Stimulated activated CD4-positive, alpha-beta T cell treated with anti-CD3 and anti-CD28 coated beads, Interleukin-1b, Interleukin-23, amount 100 ng/mL, for 1 hour (primary cell): Measurements from ENCODE around the gene CLEC20A.

Source experiments
- DNase-seq, 2 donors: peaks; one replicate each; pipeline ENCODE4 v3.0.0-alpha.2; 2020; ENCODE audit warnings: low read depth in 2 of 2

Gene CLEC20A

DNA sequence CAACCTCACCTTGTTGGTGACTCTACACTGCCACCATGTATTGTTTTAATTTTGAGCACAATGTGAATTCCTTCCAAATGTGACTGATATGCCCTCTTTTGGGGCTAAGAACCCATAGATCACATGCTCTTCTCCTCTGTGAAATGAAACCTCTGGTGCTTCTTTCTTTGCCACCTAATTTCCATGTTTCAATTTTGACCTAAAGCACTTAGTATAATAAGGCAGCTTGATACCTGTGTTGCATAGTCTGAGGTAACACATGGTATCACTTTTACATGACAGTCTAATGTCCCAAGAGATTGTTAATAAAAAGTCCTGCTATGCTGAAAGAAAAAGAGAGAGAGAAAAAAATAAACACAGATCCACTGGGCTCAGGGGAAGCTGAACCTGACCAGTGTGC is 24.2 kb downstream of the CLEC20A start:
- no peak for DNase-seq

DNA sequence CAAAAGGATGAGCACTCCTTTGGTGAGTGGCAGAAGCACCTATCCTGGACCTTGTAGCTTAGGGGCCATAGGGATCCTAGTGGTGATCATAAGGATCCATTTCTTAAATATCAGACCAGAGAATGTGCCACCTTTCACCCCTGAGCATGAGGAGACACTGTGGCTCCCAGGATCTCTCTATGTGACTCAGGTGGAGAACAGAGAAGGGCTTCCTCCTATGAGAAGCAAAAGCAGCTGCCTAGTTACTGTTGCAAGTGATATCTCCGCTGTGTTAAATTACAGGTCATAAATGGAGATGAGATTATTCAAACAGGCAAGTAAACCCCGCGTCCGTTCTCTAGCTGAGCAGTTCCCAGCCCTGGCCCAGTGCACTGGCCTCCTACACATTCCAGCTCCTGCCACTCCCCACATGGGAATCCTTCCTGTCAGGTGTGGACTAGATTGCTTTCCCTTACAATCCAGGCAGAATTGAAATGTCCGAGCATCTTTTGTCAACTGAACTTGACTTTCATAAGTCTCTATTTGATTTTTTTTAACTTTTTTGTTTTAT is 26.3 kb downstream of the CLEC20A start:
- no peak for DNase-seq

DNA sequence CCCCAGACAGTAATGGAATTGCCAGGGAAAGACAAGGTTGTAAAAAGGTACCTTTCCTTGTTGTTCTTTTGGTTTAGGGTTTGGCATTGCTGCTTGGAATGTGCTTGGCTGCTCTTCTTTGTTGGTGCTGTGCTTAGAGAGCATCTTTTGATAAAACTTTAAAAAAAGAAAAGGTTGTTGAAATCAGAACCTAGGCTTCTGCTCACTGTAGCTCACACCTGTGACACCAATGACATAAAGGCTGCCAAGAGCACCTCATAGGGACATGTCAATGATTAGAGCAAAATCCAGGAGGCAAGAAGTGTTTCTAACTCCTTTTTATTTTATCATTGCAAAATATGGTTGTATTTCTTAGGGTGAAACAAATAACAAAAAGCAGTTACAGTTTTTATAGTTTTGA is 28.9 kb downstream of the CLEC20A start:
- DNase-seq: no peak

GRCh38 chr1:178465011-178465410 is 31.8 kb downstream of the CLEC20A start:
- DNase-seq: no peak

GRCh38 chr1:178464566-178464965 is 32.2 kb downstream of the CLEC20A start:
- DNase-seq: no peak

GRCh38 chr1:178464141-178464540 is 32.6 kb downstream of the CLEC20A start:
- DNase-seq: no peak

DNA sequence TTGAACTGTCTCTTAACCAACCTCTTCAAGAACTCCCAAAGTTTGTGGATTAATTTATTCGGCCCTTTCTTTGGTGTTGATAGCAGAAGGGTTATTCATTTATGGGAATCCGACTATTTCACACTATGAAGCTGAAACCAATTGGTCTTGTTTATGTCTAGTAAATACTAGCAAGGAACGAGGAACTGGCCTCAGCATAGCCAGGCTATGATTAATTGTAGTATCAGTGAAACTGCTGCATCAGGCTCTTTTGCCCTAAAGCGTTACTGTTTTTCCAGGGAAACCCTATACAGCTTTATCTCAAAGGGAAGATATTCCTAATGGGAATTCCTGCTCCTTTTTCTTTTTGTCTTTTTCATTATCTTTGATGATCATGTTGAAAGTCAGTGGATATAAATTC is 35.1 kb downstream of the CLEC20A start:
- no peak for DNase-seq

DNA sequence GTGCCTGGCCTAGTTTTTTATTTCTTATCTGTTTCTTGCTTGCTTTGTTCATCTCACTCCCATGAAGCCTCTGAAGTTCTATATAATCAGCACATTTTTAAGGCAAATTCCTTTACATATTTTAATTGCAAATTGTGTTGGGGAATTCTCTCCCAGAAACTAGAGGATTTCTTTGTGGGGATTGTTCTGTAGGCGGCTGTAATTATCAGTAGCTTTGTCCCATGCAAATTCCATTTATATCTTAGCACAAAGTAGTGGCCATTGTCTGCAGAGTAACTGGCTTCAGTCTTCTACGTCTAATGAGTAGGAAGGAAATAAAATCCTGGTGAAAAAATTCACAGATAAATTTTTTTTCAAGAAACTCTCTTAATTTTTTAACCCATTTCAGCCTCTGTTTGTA is 35.7 kb downstream of the CLEC20A start:
- DNase-seq: no peak

DNA sequence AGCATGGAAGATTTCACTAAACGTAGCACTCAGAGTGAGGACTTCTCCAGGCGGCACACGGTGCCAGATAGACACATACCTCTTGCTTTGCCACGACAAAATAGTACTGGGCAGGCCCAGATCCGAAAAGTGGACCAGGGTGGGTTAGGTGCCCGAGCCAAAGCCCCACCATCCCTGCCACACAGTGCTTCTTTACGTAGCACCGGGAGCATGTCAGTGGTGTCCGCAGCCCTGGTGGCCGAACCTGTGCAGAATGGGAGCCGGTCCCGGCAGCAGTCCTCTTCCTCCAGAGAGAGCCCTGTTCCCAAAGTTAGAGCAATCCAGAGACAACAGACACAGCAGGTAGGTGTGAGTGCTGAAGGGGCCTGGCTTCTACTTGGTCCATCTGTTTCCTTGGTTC is 38.6 kb downstream of the CLEC20A start:
- DNase-seq: no peak

DNA sequence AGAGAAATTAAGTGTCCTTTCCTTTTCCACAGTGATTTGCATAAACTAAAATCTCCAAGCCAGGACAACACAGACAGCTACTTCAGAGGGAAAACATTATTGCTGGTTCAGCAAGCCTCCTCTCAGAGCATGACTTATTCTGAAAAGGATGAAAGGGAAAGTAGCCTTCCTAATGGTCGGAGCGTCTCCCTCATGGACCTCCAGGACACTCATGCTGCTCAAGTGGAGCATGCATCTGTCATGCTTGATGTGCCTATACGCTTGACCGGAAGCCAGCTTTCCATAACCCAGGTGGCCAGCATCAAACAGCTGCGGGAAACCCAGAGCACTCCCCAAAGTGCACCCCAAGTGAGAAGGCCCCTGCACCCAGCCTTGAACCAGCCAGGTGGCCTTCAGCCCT is 39.1 kb downstream of the CLEC20A start:
- no peak for DNase-seq

DNA sequence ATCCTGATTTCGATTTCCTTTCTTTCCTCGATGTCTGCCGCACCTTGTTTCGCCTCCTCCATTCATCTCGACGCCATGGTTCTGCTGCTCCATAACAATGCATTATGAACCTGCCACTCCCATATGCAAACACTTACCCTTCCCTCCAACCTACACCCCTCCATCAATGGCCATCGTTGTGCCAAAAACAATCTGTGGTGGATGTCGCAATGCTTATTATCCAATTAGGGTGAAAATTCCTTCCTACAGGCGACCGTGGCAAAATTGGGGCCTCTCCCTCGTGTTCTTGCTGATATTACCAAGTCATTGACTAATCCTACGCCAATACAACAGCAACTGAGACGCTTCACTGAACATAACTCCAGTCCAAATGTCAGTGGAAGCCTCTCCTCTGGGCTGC is 40.3 kb downstream of the CLEC20A start:
- no peak for DNase-seq

DNA sequence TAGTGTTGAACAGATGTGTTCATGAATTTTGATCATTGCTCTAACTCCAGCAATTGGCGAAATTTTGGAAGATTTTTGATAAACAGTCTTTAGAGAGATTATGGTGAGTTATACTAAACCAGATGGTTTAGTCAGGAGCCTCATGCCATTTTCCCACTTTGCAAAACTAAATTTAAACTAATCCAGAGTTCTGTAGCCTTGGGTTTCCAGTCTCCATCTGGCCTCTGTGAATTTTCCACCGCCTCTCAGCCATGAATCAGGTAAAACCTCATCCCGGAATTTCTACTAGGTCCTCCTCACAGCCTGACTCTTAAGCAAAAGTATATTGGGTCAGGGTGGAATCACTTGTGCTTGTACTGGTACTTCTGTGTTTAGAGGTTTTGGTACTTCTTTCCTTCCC is 44.8 kb downstream of the CLEC20A start:
- no peak for DNase-seq

- DNase-seq: no peak
These were observed 45.2 kb downstream of the CLEC20A start for GRCh38 chr1:178451529-178451928.

DNA sequence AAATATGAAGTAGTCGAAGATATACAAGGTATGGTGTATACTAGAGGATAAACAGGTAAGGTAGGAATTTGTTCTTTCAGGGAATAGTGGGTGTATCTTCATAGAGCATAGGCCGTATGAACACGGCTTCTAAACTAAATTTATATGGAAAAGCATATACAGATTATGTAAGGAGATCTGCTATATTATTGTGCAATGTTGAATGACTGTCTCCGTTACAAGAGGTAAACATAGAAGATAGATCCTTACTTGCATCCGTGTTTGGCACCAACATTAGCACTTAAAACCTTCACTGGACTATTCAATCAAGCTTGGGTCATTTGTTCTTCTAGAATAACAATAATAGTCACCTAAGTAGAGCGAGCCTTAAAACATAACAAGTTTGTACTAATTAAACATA is 45.9 kb downstream of the CLEC20A start:
- no peak for DNase-seq

GRCh38 chr1:178442925-178443324 is 53.8 kb downstream of the CLEC20A start:
- no peak for DNase-seq

- DNase-seq: no peak
These were observed 58.3 kb downstream of the CLEC20A start for GRCh38 chr1:178438432-178438831.

DNA sequence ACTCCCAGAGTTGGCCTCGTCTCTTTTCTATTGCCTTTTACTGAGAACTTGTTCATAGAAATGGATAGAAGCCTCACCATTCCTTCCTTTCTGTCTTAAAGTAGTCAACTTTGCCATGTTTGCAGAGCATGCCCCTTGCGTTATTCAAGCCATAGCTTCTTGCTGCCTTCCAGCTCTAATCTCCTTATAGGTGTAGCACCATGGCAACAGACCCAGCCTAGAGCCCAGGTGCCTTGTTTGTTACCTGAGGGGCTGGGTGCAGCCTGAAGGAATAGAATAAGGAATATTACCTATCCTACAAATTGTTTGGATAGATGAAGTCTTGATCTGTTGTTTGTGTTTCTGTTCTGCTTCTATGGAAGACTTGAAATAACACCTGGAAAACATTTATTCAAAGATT is 59.9 kb downstream of the CLEC20A start:
- no peak for DNase-seq

GRCh38 chr1:178434899-178435435 is 61.8 kb downstream of the CLEC20A start:
- DNase-seq: no peak

DNA sequence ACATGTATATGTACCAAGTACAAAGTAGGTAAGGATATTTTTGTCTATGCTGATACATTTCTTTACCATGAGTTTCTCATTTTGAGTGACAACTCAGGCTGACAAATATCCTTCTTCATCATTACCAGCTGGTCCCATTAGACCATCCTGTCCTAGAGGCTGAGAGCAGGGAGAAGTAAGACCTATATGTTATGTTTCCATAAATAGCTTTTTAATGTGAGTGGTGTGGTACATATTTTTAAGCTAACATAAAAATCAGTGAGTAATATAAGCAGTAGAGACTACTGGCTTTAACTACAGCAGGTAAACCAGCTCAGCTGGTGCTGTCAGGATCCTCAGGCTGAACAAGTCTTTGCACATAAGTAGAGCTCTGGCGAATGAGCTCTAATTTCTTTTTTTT is 62.4 kb downstream of the CLEC20A start:
- DNase-seq: no peak
